GM12878 (cell line): Measurements from ENCODE around the gene RASL10A. TPM values are rescaled to one million over a fixed set of nuclear protein-coding genes. Genes with fewer than 3 reads are reported as not detected.

ENCODE experiments used
- ATAC-seq: fragments of 200-7000 bp; cut with Tn5 transposase; 3 replicates; pipeline ENCODE4 v1.9.1; 2020; ENCODE audit warnings: mild to moderate bottlenecking, moderate library complexity
- BruUV-seq: library from RNA; stranded (reverse); fragments of 400-500 nt; replicated peaks from 2 replicates; lab custom pipeline; 2021; lab: Mats Ljungman, UMichigan
- CTCF ChIA-PET: fragments of 300-600 bp; sonication (Branson Sonifier 250); formaldehyde crosslinking; extraction: SDS; loops from one replicate; lab custom pipeline; 2021; ENCODE audit warnings: inconsistent platforms; lab: Yijun Ruan, JAX
- POLR2A ChIA-PET: fragments of 350-600 bp; formaldehyde crosslinking; extraction: SDS; loops from one replicate; lab custom pipeline; 2021; ENCODE audit warnings: inconsistent platforms; lab: Charles Lee
- RAD21 ChIA-PET: fragments of 300-600 bp; sonication (Branson Sonifier 250); formaldehyde crosslinking; loops from one replicate; lab custom pipeline; 2023; ENCODE audit warnings: antibody characterized with exemption; ENCODE audit not compliant: unreplicated experiment; lab: Charles Lee
- SMC1A ChIA-PET: fragments of 300-600 bp; sonication (Branson Sonifier 250); formaldehyde crosslinking; loops from one replicate; lab custom pipeline; 2023; ENCODE audit not compliant: unreplicated experiment, uncharacterized antibody; lab: Charles Lee
- DNase-seq: peaks from one replicate; pipeline ENCODE4 v3.0.0-alpha.2; 2011; ENCODE audit warnings: low read depth, low spot score
- FAIRE-seq: peaks from 3 replicates; lab custom pipeline; 2011; peaks lifted over from hg19 to GRCh38; lab: Jason Lieb, UNC
- H2AFZ ChIP-seq: 2 replicates; pipeline ENCODE4 v1.6.0; 2011; ENCODE audit warnings: low read depth, low read length, control low read depth; ENCODE audit not compliant: control insufficient read depth
- H3K27ac ChIP-seq: 2 replicates; pipeline ENCODE4 v1.5.1; 2011; ENCODE audit warnings: control low read depth; ENCODE audit not compliant: control insufficient read depth, insufficient read depth
- H3K27me3 ChIP-seq, 2 experiments: replicated peaks in 1 of 2; 2 replicates each; pipeline versions ENCODE4 v1.6.0 to v1.6.1; 2011; ENCODE audit warnings: low read length in 1 of 2; ENCODE audit not compliant: control insufficient read depth in 2 of 2, insufficient read depth in 2 of 2
- H3K36me3 ChIP-seq, 2 experiments: 2 replicates each; pipeline ENCODE4 v1.5.1; 2011; ENCODE audit warnings: low read length in 1 of 2; ENCODE audit not compliant: control insufficient read depth in 2 of 2, insufficient read depth in 2 of 2
- H3K4me1 ChIP-seq: 2 replicates; pipeline ENCODE4 v1.6.1; 2011; ENCODE audit warnings: mild to moderate bottlenecking, low read length, moderate library complexity, mixed read lengths; ENCODE audit not compliant: control insufficient read depth, insufficient read depth
- H3K4me2 ChIP-seq: 2 replicates; pipeline ENCODE4 v1.6.0; 2011; ENCODE audit warnings: control low read depth; ENCODE audit not compliant: control insufficient read depth, insufficient read depth
- H3K4me3 ChIP-seq: fragments of 200-600 bp; sonication (generic); 2 replicates; pipeline ENCODE4 v1.5.1; 2016
- H3K79me2 ChIP-seq: 2 replicates; pipeline ENCODE4 v1.6.0; 2011; ENCODE audit warnings: low read length; ENCODE audit not compliant: control insufficient read depth, insufficient read depth
- H3K9ac ChIP-seq: 2 replicates; pipeline ENCODE4 v1.8.0; 2011; ENCODE audit warnings: low read length, control low read depth, mixed read lengths; ENCODE audit not compliant: control insufficient read depth, insufficient read depth
- H3K9me3 ChIP-seq: replicated peaks from 3 replicates; pipeline ENCODE4 v1.5.1; 2011; ENCODE audit warnings: mild to moderate bottlenecking, low read length; ENCODE audit not compliant: control insufficient read depth, insufficient read depth
- H4K20me1 ChIP-seq: 2 replicates; pipeline ENCODE4 v1.6.0; 2011; ENCODE audit not compliant: control insufficient read depth, insufficient read depth
- EED ChIP-seq: sonication (generic); IDR thresholded peaks from 2 replicates; pipeline ENCODE4 v1.6.1; 2016; ENCODE audit warnings: antibody characterized with exemption, low read depth
- EZH2 ChIP-seq: IDR thresholded peaks from 2 replicates; pipeline ENCODE4 v1.6.1; 2012; ENCODE audit warnings: low read depth, mild to moderate bottlenecking, control low read depth, inconsistent platforms, low read length, borderline replicate concordance; ENCODE audit not compliant: control insufficient read depth
- RAD51 ChIP-seq: fragments of 450-650 bp; IDR thresholded peaks from 2 replicates; pipeline ENCODE4 v1.6.1; 2016; ENCODE audit warnings: moderate library complexity, mild to moderate bottlenecking, inconsistent platforms
- RCOR1 ChIP-seq: conservative IDR thresholded peaks from 2 replicates; pipeline ENCODE4 v1.6.1; 2012; ENCODE audit warnings: low read depth, low read length, improper control_type of control experiment
- WGBS: methylation state at CpG from one replicate; pipeline ENCODE4 v1.1.6; 2016; ENCODE audit warnings: low lambda C conversion rate; ENCODE audit not compliant: insufficient replicate concordance, insufficient coverage; ENCODE audit errors: missing lambda C conversion rate; 5-methylcytosine and 5-hydroxymethylcytosine counted together
- in situ Hi-C: fragments of 300-500 bp; cut with MboI; formaldehyde crosslinking; loops from 9 replicates; pipeline ENCODE4 v1.14.3; 2018; ENCODE audit warnings: mixed read lengths
- intact Hi-C: fragments of 100-400 bp; cut with micrococcal nuclease; formaldehyde crosslinking; loops from one replicate; pipeline ENCODE4 v1.14.2; 2022; ENCODE audit not compliant: unreplicated experiment
- polyA plus RNA-seq, 11 experiments: library from polyadenylated mRNA; depleted of rRNA in 4 of 11; unstranded in 6 of 11; stranded (reverse) in 5 of 11; fragments of >200 nt; fragmentation: Nextera tagmentation in 4 of 11; fragmentation: Illumina TruSeq in 1 of 11; extraction: Ambion mirVana in 4 of 11; extraction: Trizol in 1 of 11; gene quantifications; 1 replicate in 1 of 11; 2 replicates in 10 of 11; pipeline versions ENCODE4 v1.2.1 to v1.2.3, GENCODE V29; 2011 to 2016; ENCODE audit warnings: inconsistent platforms in 2 of 11, missing spikeins in 2 of 11, low read depth in 1 of 11
- total RNA-seq, 4 experiments: library from RNA; depleted of rRNA in 3 of 4; stranded (reverse); fragments of >200 nt in 3 of 4; fragmentation: Illumina TruSeq in 1 of 4; extraction: Trizol in 1 of 4; gene quantifications; 2 replicates each; pipeline versions ENCODE4 v1.2.1 to v1.2.3, GENCODE V29; 2013 to 2021
- TF ChIP-seq, protein P1 (sequence below): fragments of 450-650 bp; IDR thresholded peaks from 2 replicates; pipeline ENCODE4 v1.6.1; 2017; ENCODE audit warnings: mild to moderate bottlenecking, moderate library complexity

RASL10A gene
- total and polyA plus RNA-seq, 10 of the 15 experiments (the other 5 are each of a cell fraction or from before 2014, with no cell fraction given) = 0.12 to 0.46 (median 0.21) TPM; not detected in 6

GRCh38 chr22:29352778-29353177, 37.3 kb upstream of the RASL10A start:
- Histone ChIP-seq H3K4me3 (no peak overlapping the region), H3K4me1 (no peaks in the 10 kb centered on the region), H4K20me1 (no peaks in the 10 kb centered on the region), H3K9me3 (no peaks in the 10 kb centered on the region), H3K27me3 (no peaks in the 10 kb centered on the region), H2AFZ (no peak overlapping the region), H3K79me2 (no peaks in the 10 kb centered on the region), H3K36me3 (peaks cover 28 to 53% of the 10 kb centered on the region in 2 experiments; a peak in 3 of 4 replicates), H3K9ac (no peak overlapping the region)
- RAD21 ChIA-PET = no interaction called here
- in situ Hi-C loops = no loop called here
- intact Hi-C loops = no loop called here
- 92% methylated on average over 9 of the region's 9 CpGs for WGBS
- no peak for TF ChIP-seq EED
- TF ChIP-seq, all 136 proteins: peak for 0
- ChIA-PET SMC1A (no interaction called here), POLR2A (no interaction called here), CTCF (no interaction called here)
- Histone ChIP-seq H3K27ac (no peak overlapping the region), H3K4me2 (no peak overlapping the region)
- FAIRE-seq = no peak
- no TSS peak for BruUV-seq
- no peak for ATAC-seq
- no peak for DNase-seq

- Histone ChIP-seq H3K27ac (no peak overlapping the region), H3K9ac (no peak overlapping the region), H4K20me1 (no peaks in the 10 kb centered on the region), H3K4me1 (no peaks in the 10 kb centered on the region), H2AFZ (no peak overlapping the region), H3K9me3 (no peaks in the 10 kb centered on the region), H3K4me3 (no peak overlapping the region), H3K4me2 (no peak overlapping the region), H3K36me3 (peaks cover 28 to 56% of the 10 kb centered on the region in 2 experiments), H3K27me3 (no peaks in the 10 kb centered on the region), H3K79me2 (no peaks in the 10 kb centered on the region)
- ChIA-PET RAD21 (no interaction called here), SMC1A (no interaction called here), POLR2A (no interaction called here), CTCF (interaction anchor here (0.6 kb wide), 1 partner anchor 719 kb away, joined by 3 read pairs; no protein-coding TSS in a partner anchor)
- no TSS peak for BruUV-seq
- FAIRE-seq (no peak), DNase-seq (no peak), ATAC-seq (no peak)
- 93% methylated on average over 9 of the region's 9 CpGs for WGBS
- in situ Hi-C loops (no loop called here), intact Hi-C loops (no loop called here)
- TF ChIP-seq RCOR1 = no peak
- no peak for TF ChIP-seq EZH2
- TF ChIP-seq, protein P1, sequence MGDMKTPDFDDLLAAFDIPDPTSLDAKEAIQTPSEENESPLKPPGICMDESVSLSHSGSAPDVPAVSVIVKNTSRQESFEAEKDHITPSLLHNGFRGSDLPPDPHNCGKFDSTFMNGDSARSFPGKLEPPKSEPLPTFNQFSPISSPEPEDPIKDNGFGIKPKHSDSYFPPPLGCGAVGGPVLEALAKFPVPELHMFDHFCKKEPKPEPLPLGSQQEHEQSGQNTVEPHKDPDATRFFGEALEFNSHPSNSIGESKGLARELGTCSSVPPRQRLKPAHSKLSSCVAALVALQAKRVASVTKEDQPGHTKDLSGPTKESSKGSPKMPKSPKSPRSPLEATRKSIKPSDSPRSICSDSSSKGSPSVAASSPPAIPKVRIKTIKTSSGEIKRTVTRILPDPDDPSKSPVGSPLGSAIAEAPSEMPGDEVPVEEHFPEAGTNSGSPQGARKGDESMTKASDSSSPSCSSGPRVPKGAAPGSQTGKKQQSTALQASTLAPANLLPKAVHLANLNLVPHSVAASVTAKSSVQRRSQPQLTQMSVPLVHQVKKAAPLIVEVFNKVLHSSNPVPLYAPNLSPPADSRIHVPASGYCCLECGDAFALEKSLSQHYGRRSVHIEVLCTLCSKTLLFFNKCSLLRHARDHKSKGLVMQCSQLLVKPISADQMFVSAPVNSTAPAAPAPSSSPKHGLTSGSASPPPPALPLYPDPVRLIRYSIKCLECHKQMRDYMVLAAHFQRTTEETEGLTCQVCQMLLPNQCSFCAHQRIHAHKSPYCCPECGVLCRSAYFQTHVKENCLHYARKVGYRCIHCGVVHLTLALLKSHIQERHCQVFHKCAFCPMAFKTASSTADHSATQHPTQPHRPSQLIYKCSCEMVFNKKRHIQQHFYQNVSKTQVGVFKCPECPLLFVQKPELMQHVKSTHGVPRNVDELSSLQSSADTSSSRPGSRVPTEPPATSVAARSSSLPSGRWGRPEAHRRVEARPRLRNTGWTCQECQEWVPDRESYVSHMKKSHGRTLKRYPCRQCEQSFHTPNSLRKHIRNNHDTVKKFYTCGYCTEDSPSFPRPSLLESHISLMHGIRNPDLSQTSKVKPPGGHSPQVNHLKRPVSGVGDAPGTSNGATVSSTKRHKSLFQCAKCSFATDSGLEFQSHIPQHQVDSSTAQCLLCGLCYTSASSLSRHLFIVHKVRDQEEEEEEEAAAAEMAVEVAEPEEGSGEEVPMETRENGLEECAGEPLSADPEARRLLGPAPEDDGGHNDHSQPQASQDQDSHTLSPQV = no peak
- no peak for TF ChIP-seq RAD51
These were observed 36.4 kb upstream of the RASL10A start for GRCh38 chr22:29351891-29352290.
